ENCODE results near the gene CDC42EP5.
A peak's percentile ranks its signal among the peaks of the same experiment; 100 is the strongest.
"Not testable (repeated sequence)": the region's sequence is repeated elsewhere in the genome, so short reads cannot be mapped to it uniquely, and the experiment has no call there.

The CDC42EP5 gene

GRCh38 chr19:54473071-54473891 is at the start of gene CDC42EP5:
Gene CDC42EP5 (minus strand): TSS chr19:54473296. CDS start chr19:54465547, 7,749 bp downstream.
- no peak for DNase-seq

DNA sequence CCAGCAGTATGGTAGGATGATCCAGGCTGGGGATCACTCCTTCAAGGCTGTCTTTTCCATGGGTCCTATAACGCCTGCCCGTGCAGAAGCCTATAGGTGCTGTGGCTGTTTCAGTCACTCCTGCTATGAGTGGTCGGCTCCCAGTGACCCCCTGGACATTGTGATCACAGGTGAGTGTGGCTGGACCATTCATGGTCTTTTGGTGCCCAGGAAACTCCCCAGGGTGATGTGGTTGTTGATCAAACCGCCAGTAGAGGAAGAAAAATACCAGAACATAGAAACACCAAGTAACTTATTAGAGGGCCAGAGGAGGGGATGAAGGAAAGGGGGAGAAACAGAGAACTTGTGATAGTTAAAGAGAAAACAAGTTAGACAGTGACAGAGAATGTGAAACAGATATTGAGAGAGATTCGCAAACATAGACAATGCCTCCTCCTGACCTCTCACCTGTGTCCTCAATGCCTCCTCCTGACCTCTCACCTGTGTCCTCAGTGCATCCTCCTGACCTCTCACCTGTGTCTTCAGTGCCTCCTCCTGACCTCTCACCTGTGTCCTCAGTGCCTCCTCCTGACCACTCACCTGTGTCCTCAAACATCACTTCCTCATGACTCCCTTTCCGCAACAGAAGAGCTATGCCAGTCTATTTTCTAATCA is 48.9 kb upstream of the CDC42EP5 start:
- DNase-seq, result no peak

DNA sequence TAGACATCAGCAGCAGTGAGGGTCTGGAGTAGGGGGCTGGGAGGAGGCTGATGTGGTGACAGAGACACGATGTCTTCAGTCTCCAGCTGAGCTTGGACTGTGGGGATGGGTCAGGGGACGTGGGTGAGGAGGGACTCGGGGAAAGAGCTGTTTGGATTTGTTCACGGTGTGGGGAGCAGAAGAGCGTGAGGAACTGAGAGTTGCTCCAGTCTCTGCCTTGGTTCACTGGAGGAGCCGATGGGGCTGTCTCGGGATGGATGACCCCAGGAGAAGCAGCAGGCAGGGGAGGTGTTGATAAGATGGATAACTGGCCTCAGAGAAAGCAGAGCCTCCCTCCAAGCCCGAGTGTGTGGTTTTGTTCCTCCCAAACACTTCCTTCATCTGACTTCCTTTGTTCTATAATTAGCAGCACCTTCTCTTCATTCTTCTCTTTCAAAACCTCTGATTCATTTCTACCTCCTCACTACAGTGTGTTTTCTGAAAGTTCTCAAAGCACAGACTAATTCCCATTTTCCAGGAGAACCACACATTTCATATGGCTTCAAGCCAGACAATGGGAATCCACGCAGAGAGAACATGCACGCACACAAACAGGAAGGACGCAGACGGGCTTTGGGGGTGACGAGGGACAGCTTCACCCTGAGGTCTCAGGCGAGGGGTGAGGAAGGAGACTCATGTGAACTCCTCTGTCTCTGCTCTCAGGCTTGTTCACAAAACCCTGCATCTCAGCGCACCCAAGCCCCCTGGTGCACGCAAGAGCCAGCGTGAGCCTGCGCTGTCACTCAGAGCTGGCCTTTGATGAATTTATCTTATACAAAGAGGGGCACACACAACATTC is 48.1 kb upstream of the CDC42EP5 start:
- no peak for DNase-seq

- DNase-seq, result no peak
Measured at GRCh38 chr19:54518844-54519243, 45.7 kb upstream of the CDC42EP5 start.

GRCh38 chr19:54517483-54517882 is 44.4 kb upstream of the CDC42EP5 start:
- DNase-seq, result peak; percentile 53

DNA sequence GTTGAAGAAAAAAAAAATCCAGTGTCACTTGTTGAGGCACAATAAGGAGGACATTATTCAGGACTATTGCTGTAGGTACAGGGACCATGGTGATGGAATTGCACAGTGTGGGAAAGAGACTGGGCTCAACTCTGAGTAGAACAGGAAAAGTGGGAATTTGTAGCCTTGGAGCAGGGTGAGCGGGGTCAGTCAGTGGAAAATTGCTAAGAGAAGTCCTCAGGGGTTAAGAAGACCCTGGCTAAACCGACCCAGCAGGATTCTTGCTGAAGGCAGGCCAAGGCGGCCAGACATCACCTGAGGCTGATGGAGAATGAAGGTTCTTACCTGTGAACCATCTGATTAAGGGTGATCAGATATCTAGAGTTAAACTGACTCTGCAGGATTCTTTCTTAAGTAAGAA is 42.1 kb upstream of the CDC42EP5 start:
- no peak for DNase-seq

DNA sequence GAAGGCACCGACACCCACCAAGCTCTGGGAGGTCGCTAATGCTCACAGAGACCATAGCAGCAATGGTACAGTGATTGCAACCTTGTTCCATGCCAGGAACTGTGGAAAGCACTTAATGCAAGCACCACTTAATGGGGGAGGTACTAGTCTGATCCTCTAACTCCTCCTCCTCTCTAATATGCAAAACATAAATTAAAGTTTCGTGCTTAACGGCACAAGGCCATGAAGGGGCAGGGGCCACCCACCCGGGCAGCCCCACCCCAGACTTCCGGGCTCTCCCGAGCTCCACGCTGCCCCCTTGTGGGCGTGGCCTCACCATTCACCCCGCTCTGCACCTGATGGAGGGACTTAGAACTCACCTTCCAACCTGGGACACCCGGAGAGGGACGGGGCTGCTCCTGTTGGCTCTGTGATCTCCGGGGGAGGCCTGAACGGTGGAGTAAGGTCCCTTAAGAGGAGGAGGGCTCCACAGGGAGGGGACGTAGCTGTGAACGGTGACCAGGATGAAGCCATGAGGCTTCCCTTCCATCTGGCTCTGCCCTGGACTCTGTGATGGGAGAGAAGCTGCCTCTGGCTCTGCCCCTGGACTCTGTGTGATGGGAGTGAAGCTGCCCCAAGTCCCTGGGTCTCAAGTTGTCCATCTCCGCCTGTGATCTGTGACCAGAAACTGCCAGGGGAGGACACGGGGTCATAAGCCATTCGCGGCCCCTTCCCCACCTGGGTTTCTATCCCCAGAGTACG is 36.3 kb upstream of the CDC42EP5 start:
- not testable (repeated sequence) for DNase-seq

DNA sequence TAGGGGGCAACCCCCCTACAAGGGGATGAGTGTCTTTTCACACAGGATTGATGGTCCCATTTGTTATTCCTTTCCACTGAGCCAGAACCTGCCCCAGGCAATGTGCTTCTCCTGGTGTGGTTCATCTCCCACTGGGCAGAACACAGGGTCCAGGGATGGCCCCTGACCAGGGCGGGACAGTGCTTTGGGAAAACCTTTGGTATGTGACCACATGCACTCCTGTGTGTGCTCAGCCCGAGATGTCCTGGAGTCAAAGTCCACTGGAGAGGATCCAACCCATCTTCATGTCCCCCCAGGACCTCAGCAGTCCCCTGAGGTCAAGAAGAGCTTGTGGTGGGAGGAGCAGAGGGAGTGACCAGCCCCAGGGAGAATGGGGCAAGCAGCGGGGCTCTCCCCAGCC is 35.4 kb upstream of the CDC42EP5 start:
- DNase-seq, result not testable (repeated sequence)

- no peak for DNase-seq
Measured at GRCh38 chr19:54507824-54508223, 34.7 kb upstream of the CDC42EP5 start.

GRCh38 chr19:54507038-54507717 is 34.1 kb upstream of the CDC42EP5 start:
- not testable (repeated sequence) for DNase-seq

DNA sequence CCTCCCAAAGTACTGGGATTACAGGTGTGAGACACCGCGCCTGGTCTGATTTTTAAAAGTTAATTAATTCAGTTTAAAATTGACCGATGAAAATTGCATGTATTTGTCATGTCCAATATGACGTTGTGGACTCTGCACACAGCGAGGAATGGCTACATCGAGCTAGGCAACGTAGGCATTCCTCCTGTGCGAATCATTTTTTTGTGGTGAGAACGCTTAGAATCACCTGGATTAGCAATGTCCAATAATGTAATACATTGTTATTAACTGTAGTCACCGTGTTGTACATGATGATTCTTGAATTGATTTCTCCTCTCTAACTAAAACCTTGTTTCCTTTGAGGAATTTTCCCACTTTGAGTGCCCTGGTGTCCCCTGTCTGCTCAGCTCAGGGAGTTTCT is 33.0 kb upstream of the CDC42EP5 start:
- no peak for DNase-seq

- DNase-seq, result not testable (repeated sequence)
Measured at GRCh38 chr19:54505542-54505941, 32.4 kb upstream of the CDC42EP5 start.

DNA sequence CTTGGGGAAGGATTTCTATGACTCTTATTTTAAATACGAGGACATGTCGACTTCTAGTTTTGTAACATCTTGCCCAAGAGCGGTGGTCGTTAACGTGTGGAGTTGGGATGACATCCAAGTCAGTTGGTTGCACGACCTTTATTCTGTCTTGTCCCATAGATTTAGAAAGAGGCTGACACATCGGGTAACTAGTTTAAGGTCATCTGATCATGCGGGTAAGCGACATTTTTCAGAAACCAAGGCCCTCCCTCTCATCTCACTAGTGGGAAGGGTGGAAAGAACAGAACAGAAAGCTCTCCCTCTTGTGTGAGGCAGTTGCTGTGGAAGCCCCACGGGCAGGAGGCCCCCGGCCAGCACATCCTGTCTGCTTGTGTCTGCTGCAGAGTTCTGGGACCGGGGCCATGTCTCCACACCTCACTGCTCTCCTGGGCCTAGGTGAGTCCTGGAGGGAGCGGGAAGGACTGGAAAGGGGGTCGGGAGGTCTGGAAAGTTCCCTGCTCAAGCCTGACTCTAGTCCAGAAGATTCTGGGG is 29.5 kb upstream of the CDC42EP5 start, which contains the start of gene LAIR2:
TSS of gene LAIR2 (plus strand) at position 314 of the 531 bp plus-strand sequence. CDS start at position 402, 88 bp downstream.
- no peak for DNase-seq

DNA sequence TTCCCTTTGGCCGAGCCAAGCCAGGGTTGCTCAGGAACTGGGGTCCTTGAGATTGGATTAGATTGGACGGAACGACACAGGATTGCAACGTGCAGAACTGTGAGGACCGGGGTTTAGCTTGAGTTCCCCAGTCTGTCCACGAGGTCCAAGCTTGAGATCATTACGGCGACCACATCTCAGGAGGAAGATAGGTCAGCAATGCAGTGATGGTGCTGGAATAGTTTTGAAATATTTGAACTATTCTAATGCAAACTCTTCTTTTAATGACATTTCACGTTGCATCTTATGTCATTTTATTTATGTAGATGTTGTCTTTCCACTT is 25.3 kb upstream of the CDC42EP5 start:
- not testable (repeated sequence) for DNase-seq

- not testable (repeated sequence) for DNase-seq
Measured at GRCh38 chr19:54497747-54498450, 24.8 kb upstream of the CDC42EP5 start.

DNA sequence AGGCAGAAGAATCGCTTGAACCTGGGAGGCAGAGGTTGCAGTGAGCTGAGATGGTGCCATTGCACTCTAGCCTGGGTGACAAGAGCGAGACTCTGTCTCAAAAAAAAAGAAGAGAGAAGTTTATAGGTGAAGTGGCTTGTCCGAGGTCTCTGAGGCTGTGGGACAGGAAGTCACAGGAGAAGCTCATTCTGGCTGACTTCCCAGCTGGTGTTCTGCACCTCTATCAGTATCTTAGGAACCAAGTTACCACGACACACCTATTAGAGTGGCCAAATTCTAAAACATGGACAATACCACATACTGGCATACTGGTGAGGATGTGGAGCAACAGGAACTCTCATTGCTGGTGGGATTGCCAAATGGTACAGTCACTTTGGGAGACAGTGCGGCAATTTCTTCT is 22.2 kb upstream of the CDC42EP5 start:
- not testable (repeated sequence) for DNase-seq

DNA sequence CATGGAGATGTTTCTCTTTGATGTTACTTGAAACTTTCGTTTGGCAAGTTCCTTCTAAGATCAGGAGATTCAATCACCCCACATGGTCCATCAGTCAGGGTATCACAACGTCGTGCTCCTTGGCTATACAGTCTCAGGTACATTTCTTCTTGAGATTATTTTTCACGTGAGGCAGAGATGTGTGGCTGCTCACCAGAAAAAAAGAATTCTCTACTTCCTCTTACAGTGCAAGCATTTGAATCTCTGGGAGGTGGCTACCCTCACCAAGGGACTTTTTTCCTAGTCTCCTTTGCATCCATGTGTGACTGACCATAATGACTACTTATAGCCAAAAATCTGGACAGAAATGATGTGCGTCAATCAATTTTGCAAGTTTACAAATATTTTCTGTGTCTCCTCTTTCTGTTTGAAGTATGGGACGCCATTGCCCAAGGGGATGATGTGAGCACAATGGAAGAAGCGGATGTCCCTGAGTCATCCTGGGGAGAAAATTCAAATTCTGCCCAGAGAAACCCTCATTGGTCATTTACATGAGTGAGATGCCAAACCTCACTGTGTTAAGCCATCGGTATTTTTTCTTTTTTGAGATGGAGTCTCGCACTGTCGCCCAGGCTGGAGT is 21.0 kb upstream of the CDC42EP5 start:
- DNase-seq, result no peak

DNA sequence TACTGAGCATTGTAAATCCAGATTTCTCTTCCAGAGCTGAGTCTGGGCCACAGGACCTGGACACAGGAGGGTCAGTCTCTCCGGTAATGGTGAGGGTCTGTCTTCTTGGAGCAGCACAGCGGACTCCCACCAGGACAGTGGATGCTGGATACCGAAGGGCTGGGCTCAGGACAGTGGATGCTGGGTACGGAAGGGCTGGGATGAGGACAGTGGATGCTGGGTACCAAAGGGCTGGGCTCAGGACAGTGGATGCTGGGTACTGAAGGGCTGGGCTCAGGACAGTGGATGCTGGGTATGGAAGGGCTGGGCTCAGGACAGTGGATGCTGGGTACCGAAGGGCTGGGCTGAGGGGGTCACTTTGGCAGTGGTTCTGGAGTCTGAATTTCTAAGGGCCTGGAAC is 20.0 kb upstream of the CDC42EP5 start:
- not testable (repeated sequence) for DNase-seq

DNA sequence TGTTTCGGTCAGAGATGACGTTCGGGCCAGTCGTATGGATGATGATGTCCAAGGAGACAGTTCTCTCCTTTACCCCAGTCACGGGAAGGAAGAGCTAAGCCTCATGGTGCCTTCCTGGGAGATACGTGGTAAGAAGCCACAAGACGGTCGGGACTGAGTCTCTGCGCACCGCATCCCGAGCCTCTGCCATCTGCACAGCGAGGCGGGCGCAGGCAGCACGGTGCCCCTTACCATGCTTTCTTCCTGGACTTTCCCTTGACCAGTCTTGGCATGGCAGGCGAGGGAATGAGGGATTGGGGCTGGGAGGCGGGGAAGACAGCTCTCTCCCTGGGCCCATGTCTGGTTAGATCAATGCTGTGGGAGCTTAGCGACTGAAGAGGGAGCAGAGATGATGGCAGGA is 19.5 kb upstream of the CDC42EP5 start:
- no peak for DNase-seq

GRCh38 chr19:54489766-54490165 is 16.7 kb upstream of the CDC42EP5 start:
- no peak for DNase-seq

DNA sequence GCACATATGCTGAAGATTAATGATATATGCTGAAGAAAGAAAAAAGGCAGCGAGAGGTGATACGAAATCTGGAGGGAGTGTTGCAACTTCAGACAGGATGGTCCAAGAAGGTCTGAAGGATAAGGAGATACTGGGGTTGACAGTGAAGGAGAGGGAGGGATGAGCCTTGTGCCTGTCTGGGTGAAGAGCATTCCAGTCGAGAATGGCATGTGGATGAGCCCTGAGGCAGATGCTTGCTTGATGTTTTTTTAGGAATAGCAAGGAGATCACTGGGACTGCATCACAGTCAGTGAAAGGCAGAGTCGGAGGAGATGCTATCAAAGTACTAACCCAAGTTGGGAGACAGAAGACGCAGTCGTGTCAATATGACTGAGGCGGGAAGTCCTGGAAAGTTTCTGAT is 16.2 kb upstream of the CDC42EP5 start:
- no peak for DNase-seq

All from stimulated activated CD4-positive, alpha-beta T cell treated with anti-CD3 and anti-CD28 coated beads, Interleukin-2, amount 100 ng/mL, for 48 hours (primary cell).